Right renal pelvis (tissue), 4 donors: Measurements from ENCODE around the gene ZFYVE27. TPM values are rescaled to one million over a fixed set of nuclear protein-coding genes. Genes with fewer than 3 reads are reported as not detected.

Source experiments
- DNase-seq, 4 donors: peaks; one replicate each; pipeline ENCODE4 v3.0.0-alpha.2; 2013; ENCODE audit warnings: low read depth in 4 of 4, low spot score in 3 of 4, missing footprints in 1 of 4
- polyA plus RNA-seq, 4 donors: library from polyadenylated mRNA; unstranded; fragments of 120-200 nt; gene quantifications; one replicate each; pipeline ENCODE4 v1.2.1, GENCODE V29; 2013; ENCODE audit not compliant: insufficient read length in 4 of 4

The ZFYVE27 gene
- polyA plus RNA-seq, 4 donors: 24.0 to 25.8 (median 24.9) TPM

DNA sequence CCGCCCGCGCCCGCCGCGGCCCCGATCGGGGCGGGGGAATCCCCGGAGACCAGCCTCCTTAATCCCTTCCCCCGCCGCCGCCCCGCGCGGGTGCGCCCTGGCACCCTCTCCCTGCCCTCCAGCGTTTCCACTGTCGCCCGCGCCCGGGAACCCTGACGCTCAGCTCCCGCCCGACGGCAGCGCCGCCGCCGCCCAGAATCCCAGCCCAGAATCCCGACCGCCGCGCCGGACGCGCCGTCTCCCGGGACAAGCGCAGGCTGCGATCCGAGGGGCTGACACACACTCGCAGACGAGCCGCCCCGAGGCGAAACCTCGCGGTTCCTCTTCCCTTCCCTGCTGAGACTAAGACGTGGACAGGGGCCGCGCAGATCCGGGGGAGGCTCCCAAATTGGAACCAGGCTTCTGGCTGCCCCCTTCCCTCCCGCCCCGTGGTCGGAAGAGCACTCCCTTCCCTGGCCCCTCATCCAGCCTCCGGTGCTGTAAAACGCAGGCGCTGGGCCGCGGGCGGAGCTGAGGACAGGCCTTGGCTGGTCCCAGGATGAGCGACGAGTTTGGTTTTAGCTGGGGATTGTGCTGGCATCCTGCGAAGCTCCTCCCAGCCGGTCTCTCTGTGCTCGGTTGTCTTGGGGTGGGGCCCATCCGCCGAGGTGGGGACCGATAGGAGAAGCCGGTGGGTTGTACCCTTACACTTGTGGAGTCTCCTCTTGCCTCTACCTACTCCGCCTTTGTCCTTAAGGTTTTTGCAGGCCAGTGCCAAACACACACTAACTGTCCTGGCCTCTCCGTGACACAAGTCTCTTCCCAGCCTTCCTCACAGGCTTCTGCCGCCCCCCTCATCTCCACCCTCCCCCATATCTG, 22.3 kb upstream of the ZFYVE27 start:
- peak in 1 of 4 donors; percentile 27 for DNase-seq

DNA sequence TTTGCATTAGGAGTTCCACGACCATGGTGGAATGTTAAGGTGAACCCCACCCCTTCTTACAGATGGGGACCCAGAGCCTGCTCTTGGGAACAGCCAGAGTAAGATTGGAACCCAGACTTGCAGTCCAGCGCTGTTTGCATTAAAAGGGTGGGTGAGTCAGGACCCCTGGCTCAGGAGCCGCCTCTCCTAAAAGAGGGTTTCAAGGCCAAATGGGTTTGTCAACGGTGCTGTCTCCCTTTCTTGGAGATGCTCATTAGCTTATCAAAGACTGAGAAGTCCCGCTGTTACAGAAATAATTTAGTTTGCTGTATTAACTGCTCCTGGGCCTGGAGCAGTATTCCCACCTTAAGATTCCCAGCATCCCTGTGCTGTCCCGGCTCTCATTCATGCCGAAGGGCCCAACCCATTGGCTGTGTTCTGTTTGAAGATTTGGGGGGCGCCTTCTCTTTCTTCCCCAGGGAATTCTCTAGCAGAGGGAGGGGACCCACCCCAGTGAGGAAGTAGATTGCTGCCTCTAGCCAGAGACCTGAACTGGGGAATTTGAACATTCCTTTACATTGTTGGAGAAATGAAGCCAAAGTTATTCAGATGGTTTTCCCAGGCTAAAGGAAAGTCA, 21.6 kb upstream of the ZFYVE27 start:
- no peak for DNase-seq

DNA sequence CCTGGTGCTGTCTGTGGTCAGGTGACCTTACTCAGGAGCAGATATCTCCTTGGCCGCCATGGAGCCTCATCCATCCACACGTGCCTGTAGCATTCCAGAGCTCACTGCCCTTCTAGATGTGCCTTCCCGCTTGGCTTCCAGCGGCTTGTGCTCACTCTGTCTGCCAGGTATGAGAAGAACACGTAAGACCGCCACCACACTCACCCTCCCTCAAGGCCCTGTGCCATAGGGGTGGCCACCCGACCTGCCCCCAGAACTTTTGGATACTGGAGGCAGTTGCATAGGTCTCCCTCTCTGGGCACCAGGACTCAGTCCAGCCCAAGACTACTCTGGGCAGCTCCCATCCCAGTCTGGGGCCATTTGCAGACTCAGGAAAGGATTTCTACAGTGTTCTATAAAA, 19.3 kb upstream of the ZFYVE27 start:
- no peak for DNase-seq

DNA sequence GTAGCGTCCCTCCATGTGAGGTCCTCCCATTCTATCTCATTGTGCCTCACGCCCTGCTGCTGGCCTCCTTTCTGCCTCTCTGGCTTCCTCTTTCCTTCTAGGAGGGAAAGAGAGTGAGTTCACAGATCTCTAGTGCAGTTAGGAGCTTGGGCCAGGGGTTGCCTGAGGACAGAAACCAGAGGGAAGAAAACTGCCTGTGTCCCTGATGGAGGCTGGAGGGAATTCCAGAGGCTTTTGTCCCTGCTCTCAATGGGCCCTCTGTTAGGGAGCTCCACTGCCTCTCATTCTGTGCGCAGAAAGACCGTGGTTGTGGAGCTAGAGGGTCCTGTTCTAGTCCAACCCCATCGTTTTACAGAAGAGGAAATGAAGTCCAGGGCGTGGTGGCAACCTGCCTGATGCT, 18.8 kb upstream of the ZFYVE27 start:
- DNase-seq: no peak

DNA sequence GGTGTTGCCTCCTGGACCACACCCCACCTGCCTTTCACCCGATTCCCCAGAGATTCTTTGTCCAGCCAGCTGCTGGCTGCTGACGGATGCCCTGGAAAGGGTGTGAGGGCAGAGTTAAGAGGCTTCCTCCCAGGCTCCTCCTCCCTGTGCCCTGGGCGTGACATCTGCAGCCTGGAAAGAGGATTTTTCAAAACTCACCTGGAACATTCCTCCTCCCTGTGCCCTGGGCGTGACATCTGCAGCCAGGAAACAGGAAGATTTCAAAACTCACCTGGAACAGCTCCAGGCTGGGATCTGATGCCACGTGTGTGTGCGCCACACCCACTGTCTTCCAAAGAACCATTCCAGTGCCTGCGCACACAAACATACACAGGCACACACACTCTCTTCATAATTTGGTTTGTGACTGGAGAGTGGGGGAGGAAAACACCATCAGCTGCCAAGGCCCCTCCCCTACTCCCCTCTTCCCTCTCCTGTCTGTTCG, 18.2 kb upstream of the ZFYVE27 start:
- no peak for DNase-seq

DNA sequence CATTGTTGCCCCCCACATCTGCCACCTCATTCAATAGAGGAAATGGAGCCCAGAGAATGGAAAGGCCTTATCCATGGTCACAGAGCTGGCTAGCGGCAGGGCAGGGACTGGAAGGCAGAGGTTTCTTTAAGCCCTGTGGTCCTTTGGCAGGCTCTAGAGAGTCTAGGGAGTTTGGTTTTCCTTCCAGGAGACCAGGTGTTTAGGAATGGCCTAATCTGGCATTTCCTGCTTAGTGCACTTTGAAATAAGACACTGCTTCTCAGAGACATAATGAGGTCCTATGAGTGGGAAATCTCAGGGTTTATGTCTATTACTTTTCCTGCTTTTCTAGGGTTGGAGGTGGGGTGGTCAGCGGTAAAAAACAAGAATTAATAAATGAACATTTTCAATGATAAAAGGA, 17.3 kb upstream of the ZFYVE27 start:
- DNase-seq: no peak

DNA sequence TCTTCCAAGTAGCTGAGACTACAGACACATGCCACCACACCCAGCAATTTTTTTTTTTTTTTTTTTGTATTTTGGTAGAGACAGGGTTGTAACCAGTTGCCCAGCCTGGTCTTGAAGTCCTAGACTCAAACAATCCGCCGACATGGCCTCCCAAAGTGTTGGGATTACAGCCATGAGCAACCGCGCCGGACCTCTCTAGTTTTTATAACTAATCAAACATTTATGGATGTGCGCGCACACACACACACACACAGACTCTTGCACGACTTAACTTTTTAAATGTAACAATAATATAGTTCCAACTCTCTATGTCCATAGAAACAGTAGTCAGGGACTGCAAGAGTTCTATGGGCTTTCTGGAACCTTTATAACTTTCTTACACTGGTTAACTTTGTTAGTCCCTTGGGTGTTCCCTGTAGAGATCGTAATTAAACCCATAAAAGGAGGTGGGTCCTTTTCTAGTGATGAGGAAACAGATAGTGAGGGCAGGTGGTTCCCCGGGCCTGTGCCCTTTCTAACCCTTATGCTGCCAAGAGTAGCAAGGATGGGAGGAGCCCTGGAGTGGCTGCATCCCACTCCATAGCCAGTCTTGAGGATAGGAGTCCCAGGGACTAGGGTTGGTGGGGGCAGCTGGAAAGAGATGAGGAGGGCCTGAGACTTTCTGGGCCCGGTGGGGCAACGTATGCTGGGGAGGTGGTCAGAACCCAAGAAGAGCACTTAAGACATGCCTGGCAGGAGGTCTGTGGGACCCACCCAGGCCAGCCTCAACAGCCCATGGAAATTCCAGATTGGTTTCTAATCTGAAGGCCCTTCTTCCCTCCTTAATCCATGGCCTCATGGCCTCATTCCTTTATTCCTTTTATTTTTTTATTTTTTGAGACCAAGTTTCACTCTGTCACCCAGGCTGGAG, 14.8 kb upstream of the ZFYVE27 start:
- DNase-seq: no peak

DNA sequence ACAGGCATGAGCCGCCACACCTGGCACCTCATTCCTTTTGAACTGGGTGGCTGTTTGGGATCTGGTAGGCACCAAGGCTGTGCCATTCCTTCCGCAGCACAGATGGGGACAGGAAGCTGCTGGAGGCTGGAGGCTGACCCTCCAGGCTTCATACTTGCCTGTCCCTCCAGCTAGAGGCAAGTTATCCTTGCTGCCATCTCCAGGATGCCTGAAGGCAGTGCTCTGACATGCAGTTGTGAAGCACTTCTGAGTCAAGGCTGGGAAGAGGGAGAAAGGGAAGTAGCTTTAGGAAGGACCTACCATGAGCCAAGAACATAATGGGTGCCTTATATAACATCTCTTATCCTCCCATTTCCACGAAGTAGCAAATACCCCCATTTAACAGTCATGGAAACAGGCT, 13.9 kb upstream of the ZFYVE27 start:
- no peak for DNase-seq

DNA sequence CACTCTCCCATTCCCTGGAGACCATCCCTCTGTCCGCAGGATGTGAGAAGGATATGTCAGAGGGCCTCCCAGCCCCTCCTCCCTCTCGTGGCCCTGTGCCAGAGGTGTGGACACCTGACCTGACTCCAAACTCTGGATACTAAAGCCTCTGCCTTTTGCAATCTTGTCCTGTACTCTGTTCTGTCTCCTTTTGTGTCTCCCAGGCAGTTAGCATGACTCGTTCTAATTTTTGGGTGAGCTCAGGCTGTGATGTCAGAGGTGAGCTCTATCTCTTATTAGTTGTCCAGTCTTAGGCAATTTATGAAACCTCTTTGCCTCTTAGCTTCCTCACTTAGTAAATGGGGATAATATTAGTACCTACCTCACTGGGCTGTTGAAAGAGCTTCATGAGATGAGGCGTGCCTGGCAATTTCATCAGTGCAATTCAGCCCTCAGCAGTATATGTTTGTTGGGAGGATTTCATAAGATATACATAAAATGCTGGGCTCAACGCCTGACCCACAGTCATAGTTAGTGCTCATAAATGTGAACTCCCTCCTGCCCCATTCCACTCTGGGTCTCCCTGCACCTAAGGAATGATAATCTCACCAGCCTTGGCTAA, 12.5 kb upstream of the ZFYVE27 start:
- DNase-seq: no peak

DNA sequence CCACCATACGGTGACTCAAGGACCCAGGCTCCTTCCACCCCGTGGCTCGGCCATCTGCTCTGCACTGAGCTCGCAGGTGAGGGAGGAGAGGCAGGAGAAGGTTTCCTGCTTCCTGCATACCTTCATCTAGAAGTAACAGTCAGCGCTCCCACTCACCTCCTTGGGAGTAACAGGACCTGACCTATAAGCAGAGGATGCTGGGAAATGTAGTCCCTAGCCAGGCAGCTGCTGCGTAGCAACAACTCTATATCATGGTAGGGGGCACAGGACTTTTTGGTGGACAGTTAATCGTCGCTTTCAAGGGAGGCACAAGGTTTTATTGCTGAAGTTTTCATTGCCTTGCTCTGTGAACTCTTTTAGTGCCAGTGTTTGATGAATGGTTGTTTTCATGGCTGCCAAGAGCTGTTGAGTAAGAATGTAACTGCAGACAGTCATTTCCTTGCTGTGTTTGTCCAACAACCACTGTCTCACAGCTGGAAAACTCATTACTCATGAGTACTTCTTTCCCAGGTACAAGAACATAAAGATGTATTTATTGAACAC, 10.2 kb upstream of the ZFYVE27 start:
- DNase-seq: peak in 1 of 4 donors; percentile 16

DNA sequence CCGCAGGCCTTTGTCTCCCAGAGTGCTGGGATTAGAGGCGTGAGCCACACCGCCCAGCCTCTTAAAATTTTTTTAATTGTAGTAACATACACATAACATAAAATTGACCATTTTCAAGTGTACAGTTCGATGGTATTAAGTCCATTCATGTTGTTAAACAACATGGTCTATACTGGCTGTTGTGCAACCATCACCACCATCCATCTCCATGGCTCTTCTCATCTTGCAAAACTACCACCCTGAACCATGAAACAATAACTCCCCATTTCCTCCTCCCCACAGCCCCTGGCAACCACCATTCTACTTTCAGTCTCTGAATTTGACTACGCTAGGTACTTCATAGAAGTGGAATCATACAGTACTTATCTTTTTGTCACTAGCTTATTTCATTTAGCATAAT, 7.9 kb upstream of the ZFYVE27 start:
- no peak for DNase-seq

DNA sequence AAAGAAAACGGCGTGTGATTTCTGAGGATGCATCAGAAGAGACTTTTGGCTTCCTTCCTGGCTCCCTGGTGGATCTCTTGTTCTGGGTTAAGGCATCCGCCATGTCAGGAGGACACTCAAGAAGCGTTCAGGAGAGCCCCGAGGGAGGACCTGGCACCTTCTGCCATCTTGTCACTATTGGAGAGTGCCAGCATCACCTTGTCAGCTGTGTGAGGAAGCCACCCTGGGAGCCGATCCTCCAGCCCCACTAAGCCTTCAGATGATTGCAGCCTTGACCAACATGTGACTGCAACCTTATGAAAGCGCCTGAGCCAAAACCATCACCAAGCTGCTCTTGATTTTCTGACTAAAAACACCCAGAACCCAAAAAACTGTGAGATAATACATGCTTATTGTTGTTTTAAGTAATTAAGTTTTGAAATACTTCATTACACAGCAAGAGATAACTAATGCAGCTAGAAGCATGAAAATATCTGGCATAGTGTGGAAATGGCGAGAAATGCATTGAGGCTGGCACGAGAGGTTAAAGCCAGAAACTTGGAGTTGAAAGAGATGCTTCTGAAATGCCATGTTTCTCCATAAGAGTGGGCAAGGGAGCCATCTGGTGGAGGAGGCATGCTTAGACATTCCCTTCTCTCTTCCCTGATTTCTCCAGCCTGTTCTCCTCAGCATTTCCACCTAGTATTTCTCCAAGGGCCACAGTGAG, 5.4 kb upstream of the ZFYVE27 start:
- peak in 2 of 4 donors; percentile 54 to 67 for DNase-seq

DNA sequence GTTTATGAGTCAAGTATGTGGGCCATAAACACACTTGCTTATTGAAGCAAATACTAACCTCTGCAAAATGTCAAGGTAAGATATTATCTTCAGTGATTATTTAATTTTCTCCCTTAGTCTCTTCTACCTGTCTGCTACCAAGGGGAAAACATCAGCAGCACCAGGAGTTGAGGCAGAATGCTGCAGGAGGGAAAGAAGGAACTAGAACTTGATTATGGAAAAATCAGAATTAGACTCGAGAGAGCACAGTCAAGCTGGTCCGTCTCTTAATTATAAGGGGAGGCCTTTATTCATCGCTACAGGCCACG, 4.9 kb upstream of the ZFYVE27 start:
- no peak for DNase-seq

DNA sequence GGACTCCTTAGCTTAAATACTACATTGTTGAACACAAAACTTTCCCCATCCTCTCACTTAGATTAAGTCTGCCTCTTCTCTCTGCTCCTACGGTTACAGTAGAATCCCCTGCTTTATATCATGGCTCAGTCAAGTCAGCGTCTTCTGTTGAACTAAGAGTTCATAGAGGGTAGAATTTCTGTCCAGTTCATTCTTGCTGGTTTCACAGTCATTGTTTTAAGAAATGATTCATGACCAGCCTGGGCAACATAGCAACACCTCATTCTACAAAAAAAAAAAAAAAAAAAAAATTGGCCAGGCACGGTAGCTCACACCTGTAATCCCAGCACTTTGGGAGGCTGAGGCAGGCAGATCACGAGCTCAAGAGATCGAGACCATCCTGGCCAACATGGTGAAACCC, 3.7 kb upstream of the ZFYVE27 start:
- DNase-seq: no peak

DNA sequence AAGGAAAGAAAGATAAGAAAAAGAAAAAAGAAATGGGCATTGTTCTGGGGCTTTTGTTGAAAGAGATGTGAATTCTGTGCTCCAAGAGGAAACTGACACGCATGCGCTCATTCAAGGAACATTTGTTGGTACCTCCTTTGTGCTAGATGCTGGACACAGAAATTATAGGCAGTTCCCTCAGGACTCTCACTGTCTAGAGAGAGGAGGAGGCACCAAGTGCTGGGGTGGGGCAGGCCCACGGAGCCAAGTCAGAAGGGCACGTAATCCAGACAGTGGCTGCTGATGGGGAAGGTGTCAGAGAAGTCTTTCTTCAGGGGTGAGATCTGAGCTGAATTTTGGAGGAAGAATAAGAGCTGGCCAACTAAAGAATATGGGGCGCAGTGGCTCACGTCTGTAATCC, 2.9 kb upstream of the ZFYVE27 start:
- DNase-seq: no peak

DNA sequence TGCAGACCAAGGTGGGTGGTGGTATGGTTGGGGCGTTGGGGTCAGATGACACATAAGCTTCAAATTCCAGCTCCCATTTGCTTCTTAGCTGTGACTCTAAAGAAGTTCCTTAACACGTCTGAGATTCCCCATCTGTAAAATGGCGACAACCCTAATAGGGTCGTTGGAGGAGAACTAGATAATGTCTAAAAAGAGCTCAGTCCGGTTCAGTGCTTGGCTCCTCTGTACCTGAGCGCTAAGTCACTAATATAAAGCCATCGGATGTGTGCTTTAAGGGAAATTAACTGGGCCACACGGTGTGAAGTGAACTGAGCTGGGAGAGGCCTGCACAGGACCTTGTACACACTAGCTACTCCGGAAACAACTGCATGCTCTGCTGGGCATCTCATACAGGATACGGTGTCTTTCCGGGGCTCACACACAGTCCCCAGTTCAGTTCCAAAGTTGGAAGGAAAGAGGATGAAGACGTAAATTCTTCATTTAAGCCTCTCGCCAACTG, 476 bp upstream of the ZFYVE27 start:
- DNase-seq: no peak

DNA sequence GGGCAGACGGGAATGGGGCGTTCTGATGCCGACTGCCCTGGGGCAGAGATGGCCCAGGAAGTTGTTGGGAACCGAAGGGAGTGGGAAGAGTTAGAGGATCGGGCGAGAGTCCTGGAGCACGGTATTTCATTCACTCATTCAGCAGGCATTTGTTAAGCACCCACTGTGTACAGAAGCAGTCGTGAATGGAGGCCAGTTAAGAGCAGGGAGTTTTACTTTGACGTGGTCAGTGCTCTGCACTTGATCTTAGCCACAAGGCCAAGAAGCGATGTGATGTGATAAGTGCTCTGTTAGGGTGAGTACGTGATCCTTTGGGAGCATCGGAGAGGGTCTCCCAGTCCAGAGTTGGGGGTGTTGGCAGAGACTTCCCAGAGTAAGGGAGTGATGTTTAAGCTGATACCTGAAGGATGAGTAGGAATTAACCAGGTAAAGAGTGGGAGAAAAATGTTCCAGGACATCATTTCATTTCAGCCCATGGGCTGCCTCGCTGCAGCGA, 890 bp downstream of the ZFYVE27 start:
- no peak for DNase-seq

DNA sequence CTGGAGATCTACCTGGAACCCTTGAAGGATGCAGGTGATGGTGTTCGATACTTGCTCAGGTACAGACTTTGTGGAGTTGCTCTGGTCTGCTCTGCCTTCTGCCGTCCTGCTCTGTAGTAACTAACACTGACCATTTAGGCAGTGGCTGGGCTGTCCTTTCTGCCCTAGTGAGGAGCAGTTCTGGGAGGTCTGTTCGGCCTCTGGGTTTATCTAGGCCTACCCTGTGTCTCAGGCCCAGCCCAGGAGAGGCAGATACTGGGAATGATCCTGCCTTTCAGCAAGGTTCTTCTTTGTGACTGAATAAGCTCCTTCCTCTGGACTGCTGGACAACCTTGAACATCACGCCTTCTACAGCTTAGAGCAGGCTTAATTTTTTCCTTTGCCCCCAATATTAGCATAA, 1.7 kb downstream of the ZFYVE27 start:
- no peak for DNase-seq

DNA sequence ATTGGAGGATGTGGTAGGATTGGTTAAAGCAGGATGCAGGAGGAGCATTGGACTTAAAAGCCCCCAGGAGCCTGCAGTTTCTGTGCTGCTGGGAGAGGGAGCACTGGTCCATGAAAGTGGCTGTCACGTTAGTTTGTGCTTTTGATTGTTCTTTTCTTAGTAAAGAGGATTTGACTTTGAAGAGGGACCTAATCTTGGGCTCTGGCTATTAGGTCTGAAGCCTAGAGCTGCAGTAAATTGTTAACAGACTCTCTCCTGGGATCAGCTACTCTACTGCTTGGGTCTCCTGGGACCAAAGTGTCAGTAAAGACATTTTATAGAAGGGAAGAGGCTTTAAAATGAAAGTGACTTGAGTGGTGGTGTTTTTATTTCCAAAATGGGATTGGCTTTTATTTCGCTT, 3.7 kb downstream of the ZFYVE27 start:
- DNase-seq: no peak
